T-helper 1 cell (primary cell): ENCODE data around the gene PTGES.

Source experiments
- DNase-seq, 5 donors: peaks; one replicate each; pipeline ENCODE4 v3.0.0-alpha.2; 2012 to 2020

PTGES gene

DNA sequence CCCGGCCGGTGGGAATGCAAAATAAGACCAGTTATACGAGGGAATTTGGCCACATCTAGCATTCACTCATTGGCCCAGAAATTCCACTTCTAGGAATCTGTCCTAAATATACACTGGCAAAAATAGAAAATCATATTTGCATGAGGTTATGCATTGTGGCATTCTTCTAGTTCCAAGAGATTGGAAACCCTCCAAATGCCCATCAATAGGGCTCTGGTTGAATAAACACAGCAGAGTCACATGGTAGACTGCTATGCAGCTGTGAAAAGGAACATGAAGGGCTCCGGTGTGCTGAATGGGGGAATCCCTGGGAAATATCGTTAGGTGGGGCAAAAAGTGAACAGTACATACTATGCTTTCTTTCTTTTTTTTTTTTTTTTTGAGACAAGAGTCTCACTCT lies 36.8 kb downstream of the PTGES start:
- DNase-seq, result no peak

DNA sequence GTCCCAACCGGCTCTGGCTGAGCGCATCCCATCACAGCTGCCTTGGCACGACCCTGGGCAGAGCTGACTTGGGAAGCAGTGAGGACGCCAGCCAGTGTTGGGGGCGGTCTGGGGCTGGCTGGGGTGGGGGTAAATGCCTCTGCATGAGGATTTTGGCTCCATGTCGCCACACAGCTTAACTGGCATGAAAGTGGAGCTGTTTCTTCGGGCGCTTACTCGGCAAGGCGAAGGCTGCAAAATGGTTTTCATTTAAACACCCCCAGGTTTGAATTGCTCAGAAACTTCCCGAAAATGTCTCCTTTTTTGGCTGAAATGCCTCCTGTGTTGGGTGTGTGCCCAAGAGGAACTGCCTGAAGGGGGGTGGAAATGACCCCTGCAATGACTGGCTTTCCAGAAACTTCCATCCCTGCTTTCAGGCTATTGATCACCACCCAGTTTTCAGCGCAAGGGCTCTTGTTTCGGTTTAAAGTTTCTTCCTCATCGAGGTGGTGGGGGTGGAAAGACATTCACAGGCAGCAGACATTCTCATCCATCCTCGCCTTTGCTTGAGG lies 38.3 kb downstream of the PTGES start:
- DNase-seq, result no peak

DNA sequence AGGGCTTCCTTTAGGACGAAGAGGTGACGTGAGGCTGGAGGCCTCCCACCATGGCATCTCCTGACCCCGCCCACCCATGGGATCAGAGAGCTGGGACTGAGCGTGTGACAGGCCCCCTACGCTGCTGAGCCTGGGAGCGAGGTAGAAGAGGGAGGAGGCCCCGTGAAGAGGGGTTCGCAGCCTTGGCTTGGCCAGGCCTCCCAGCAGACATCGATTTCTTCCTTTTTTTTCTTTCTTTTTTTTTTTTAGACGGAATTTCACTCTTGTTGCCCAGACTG lies 39.5 kb downstream of the PTGES start:
- no peak for DNase-seq

DNA sequence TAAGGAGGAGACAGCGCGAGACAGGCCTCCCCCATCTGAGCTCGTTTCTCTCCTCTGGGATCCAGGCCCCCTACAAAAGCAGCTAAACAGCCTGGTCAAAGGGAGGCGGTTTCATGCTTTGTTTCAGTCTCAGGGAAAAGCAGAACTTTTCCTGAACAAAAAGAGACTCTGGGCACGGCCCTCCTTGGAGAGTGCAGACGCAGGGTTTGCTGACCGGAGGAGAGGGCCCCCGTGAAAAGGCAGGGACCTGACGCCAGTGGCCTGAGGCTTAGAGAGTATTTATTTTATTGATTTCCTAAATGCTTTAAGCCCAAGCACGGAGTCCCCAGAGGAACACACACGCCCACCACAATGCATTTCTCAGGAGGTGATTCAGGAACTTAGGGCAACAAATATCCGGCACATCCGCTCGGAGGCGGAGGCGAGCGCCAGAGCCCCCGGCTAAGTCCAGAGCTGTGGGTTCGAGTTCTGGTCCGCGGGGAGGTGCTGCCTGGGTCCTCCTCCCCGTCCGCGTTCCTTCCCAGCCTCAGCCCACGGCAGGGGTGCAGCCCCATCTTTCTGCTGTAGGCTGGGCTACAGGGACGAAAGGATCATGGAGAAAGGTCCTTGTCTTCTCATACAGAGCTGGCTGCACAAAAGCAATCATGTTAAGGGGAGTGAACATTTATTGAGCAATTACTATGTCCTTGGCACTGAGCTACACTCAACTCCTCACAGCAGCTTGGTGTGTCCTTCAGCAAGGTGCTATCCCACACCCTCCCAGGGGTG lies 40.0 kb downstream of the PTGES start:
- no peak for DNase-seq

DNA sequence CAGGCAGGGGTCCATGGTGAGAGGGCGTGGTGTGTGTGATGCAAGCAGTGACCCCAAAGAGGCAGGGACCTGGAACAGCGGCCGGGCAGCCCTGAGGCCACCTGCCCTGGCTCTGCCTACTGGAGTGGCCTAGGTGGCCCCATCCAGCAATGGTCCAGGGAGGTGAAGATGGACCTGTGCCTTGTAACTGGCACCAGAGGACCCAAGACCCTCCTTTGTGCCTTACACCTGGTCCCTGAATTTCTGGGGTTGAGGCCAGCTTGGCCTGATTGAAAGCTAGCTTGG lies 42.7 kb downstream of the PTGES start:
- no peak for DNase-seq

DNA sequence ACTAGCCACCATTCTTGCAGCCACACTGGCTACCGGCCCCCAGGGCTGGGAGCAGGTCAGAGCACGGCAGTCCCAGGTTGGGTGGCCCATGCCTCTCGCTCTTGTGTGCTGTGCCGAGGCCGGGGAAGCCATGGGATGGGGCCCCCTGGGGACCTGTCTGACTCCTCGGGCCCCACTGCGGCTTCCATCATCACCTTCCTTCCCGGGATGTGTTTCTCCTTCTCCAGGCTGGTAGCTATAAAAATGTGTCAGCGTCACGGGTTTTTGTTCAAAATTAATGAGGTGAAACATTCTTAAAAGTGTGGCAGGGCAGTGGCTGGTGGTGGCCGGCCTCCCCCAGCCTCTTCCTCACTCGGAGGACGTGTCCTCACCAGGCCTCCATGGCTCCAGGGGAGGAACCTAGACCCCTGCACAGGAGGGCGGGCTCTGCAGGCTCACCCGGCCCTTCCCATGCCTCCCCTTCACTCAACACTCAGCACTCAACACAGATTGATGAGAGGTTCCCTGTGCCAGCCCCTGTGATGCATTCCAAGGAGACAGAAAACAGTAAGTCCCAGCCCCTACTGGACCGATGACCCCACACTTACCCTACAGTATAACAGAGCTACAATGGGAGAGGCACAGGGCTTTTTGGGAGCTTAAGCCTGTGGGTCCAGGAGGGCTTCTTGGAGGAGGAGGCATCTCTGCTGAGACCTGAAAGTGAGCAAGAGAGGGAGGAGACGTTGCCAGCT lies 43.2 kb downstream of the PTGES start:
- DNase-seq, result no peak

DNA sequence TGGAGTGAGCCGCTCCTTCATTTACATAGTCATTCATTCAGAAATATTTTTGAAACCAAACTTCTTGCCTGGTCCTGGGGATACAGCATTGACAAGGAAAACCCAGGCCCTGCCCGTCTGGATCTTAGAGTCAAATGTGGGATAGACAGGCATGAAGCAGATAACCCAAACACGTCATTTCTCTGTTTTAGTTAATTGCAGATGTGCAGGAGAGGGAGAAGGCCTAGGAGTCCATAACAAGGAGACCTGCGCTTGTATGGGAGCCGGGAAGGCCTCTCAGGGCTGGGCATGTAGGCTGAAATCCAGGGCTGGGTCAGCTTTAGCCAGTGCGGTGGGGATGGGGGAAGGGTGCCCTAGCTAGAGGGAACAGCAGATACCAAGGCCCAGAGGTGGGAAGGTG lies 44.0 kb downstream of the PTGES start:
- DNase-seq, result no peak

DNA sequence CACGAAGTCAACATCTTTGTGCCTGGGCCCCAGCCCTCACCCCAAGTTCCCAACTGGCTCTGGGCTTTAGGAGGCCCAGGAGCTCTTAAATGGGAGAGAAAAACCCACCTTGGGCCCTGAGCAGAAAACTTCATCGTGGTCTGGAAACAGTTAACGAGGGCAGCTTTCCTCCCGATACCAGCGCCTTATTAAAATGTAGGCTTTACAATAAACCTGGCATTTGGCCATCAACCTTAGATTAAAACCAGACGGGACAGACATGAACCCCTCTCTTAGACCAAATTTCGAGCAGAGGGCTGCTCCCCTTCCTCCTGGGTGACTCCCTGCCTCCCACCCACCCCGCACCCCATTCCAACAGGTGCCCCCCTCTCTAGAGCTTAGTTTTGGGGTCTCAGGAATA lies 48.0 kb downstream of the PTGES start:
- DNase-seq, result no peak

DNA sequence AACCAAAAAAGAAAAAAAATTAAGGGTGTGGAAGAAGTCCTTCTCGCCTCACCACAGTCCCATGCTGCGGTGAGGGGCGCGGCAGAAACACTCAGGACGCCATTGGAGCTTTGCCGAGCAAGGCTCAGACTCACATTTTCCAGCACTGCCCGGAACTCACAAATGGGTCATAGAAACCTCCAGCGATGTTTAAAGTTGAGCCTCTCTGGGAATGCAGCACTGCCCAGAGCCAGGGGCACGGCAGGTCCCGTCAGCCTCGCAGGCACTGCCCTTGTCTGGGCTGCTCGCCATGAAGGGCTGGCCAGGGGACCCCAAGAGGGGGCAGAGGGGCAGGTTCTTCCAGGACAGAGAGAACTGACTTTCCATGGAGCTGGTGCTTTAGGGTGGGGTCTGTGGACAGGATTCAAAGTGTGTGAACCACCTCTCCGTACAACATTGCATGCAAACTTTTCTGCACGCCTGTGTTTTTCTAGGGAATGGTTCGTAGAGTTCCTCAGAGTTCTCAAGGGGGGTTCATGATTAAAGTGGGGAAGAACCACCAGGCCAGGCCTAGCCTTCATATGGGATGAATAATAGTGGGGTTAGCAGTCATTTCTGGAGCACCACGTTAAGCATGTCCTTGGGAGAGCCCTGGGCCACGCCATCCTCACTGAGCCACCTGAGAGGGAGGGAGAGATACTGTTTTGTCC lies 49.0 kb downstream of the PTGES start:
- DNase-seq, result no peak

DNA sequence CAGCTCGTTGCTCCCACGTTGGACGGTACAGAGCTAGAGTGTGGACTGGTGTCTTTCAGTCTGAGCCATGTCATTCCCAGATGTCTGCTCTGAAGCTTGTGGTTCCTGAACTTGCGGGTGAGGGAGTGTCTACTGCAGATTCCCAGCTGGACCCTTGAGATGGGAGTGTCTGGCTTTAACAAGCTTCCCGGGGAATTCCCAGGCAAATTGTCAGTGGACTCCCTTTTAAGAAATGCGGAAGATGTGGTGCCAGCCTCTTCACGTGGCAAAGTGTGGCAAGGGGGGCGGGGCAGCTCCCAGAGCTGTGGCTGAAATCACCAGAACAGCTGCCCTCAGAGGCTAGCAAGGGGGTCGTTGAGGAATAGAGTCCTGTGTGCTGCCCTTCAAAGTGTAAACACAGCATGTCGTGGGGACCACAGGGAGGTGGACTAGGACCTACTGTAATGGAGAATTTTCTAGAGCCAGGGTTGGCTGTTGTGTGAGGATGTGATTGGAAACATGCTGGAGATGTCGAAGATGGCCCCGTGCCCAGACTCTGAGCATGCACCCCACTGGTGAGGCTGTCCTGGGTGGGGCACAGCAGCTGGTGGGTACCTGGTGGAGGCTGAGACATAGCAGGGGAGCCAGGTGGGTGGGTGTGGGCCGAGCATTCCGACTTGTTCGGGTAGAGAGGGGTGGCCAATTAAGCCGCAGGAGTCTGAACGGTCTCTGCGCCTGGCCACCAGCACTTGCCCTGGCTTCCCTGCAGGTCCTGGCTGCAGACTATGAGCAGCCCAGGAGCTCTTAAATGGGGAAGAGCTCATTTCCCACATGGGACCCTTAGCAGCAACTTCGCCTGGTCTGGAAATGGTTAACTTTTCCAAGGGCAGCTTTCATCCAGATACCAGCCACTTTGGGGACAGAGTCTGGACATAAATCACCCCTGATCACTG lies 50.0 kb downstream of the PTGES start:
- DNase-seq, result no peak

DNA sequence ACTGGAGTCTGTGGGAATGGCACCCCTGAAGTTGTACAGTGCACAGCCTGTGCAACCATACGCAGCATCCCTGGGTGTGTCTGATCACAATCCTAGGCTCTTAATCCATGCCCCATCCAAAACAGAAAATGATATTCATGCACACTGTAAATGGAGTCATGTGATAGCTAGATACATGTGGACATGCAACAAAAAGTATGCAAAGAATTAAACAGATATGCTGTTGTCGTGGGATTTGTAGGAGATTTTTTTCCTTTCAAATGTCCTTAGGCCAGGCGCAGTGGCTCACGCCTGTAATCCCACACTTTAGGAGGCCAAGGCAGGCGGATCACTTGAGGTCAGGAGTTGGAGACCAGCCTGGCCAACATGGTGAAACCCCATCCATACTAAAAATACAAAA lies 51.3 kb downstream of the PTGES start:
- no peak for DNase-seq

DNA sequence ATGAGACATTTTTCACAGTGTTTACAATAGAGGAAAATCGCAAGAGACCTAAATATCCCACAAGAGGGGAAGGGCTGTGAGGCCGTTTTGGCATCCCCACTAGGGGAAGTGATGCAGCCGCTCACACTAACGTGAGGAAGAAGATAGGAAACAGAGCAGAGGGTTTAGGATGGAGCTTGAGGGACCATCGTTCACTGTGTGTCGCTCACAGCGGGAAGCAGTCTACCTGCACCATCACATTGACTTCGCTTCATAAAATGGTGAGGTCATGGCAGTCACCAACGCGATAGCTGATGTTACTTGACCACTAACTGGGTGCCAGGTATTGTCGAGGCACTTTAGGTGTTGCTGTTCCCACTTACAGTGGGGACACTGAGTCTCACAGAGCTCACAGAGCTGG lies 51.8 kb downstream of the PTGES start:
- DNase-seq, result no peak

DNA sequence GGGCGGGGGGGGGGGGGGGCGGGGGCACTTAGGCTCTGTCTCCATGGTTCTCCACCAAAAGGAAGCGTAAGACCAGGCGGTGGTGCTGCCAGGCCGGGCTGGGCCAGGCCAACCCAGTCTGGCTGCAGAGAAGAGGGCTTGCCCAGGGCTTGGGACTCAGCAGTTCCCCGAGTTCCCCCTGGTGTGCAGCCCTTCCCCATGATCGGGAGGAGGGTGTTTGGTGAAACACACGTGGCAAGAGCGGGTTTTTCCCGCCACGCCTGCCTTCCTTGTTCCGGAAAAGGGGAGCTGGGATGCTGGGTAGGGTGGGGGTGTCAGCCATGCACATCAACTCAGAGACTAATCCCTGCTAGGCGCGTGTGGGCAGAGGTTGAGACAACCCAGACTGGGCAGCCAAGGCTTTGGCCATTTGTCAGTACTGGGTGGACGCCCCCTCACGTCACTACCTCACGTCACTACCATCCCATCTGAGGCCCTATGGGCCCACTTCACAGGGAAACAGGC lies 54.5 kb downstream of the PTGES start:
- DNase-seq, result no peak

DNA sequence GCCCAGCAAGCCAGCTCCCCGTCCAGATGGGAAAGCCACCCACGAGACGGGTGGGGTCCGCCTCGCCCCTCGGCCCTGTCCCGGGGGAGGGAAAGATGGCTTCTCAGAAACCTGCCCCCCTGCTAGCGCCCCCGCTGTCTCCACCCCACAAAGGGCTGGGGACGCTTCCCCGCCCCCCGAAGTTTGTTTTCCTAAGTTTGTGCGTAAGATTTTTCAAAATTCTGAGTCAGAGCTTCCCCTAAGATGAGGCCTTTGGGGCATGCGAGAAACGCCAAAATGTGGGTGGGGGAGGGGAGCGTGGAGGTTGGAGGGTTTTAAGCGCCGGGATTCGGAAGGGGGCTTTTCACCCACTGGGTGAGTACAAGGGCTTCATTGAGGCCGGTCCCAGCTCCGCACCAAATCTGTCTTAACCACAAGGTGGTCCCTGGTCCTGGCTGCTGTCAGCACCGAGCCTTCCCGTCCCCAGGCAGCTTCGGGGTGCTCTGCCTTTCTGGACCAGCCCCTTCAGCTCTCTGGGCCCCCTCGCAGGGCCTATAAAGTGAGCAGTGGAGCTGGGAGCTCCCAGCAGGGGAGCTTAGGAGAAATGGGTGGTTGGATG lies 55.1 kb downstream of the PTGES start:
- no peak for DNase-seq

DNA sequence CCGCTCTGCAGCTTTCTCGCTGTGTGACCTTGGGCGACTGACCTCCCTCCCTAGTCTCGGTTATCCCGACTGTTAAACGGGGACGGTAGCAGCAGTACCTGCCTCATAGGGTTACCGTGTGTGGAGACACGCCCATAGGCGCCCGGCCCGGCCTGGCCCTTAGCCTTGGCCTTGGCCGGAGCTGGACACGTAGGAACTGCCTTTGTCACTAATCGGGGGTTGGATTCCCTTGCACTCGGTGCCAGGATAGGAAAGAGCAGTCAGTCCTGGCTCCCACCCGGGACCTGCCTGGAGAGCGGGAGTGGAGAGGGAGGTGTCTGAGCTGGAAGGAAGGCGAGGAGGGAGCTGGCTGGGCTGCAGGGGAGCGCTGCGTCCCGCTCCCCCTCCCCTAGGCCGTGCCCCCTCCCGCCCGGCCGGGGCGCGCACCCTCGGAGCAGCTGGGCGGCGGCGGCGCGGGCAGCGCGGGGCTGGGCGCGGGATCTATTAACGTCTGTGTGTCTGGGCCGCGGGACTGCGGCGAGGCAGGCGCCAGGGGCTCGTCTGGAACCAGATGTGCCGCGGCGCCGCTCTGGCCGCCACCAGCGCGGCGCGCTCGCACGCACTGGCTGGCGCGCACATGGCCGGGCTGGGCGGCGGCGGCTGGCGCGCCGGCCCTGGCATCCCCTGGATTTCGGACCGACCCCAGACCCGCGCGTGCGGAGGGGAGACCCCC lies 55.7 kb downstream of the PTGES start:
- no peak for DNase-seq

DNA sequence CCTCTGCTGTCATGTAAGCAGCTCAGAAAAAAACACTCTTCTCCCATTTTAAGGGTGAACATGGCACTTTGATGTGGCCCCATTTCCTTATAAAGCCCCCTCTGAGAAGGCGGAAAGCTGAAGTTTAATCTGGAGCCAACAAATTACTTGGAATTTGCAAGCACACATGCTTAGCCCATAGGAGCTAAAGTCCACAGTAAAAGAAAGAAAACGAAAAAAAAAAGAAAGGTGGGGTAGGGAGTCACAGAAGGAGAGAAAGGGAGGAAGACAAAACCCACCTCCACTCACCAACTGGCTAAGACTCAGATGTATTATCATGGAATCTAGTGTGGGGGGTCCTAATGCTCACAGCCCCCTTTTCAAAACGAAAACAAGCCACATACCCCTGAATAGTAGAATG lies 57.0 kb downstream of the PTGES start:
- DNase-seq, result no peak

DNA sequence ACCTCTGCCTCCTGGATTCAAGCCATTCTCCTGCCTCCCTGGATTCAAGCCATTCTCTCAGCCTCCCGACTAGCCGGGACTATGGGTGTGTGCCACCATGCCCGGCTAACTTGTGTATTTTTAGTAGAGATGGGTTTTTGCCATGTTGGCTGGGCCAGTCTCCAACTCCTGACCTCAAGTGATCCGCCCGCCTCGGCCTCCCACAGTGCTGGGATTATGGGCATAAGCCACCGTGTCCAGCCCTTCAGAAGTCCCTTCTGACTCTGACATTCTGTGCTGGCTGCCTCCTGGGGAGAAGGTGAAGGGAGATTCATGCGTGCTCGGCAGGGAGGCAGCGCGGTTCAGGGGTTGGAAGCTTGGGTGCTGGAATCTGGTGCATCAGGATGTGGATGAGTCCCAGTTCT lies 58.6 kb downstream of the PTGES start:
- DNase-seq, result no peak

DNA sequence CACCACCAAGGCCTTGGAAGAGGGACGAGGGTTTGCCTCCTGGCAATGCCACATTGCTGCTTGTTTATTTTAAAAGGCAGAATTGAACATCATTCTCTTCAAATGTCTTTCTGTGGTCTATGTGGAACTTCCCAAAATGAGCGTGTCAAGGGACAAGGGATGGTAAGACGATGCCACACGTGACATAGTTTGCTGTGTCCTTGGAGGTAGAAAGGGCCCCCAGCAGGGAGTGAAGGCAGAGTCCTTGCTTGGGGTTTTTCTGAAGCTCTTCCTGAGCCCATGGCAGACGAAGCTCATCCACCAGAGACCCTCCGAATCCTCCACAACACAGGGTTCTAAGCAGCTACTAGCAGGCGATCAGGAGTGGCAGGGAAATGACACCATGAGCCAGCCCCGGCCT lies 59.1 kb downstream of the PTGES start:
- no peak for DNase-seq

DNA sequence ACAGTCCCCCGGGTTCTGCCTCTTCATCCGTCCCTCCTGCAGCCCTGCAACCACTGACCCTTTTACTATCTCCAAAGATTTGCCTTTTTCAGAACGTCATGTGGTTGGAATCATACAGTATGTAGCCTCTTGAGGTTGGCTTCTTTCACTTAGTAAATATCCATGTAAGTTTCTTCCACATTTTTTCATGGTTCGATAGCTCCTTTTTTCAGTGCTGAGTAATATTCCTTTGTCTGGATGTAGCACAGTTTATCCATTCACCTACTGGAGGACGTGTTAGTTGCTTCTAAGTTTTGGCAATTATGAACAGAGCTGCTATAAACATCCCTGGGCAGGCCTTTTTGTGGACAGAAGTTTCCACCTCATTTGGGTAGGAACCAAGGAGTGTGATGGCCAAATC lies 60.3 kb downstream of the PTGES start:
- DNase-seq, result no peak
